H1 (cell line): ENCODE measurements around the gene IL2RA. TPM values are rescaled to one million over a fixed set of nuclear protein-coding genes. Genes with fewer than 3 reads are reported as not detected.

ENCODE experiments used
- CTCF ChIA-PET: fragments of 300-600 bp; sonication (Branson Sonifier 250); formaldehyde crosslinking; loops from one replicate; lab custom pipeline; 2021; ENCODE audit not compliant: partially characterized antibody; lab: Charles Lee
- POLR2A ChIA-PET: fragments of 300-600 bp; sonication (Branson Sonifier 250); formaldehyde crosslinking; loops from one replicate; lab custom pipeline; 2021; ENCODE audit warnings: inconsistent platforms; ENCODE audit not compliant: partially characterized antibody; lab: Charles Lee
- DNase-seq, 2 experiments: peaks; one replicate each; pipeline versions ENCODE4 v3.0.0 to v3.0.0-alpha.2; 2010 to 2022; ENCODE audit warnings: low spot score in 2 of 2, low read depth in 1 of 2, mixed read lengths in 1 of 2
- FAIRE-seq: peaks from 2 replicates; lab custom pipeline; 2011; peaks lifted over from hg19 to GRCh38; lab: Jason Lieb, UNC
- H2AFZ ChIP-seq: 2 replicates; pipeline ENCODE4 v1.8.1; 2012; ENCODE audit warnings: low read length, inconsistent platforms
- H2AK5ac ChIP-seq: 2 replicates; pipeline ENCODE4 v1.6.1; 2013; ENCODE audit warnings: low read depth, low read length
- H2BK120ac ChIP-seq: replicated peaks from 2 replicates; pipeline ENCODE3; 2013; ENCODE audit warnings: low read depth, low read length, inconsistent platforms
- H2BK12ac ChIP-seq: 2 replicates; pipeline ENCODE4 v1.6.1; 2013; ENCODE audit warnings: low read depth, low read length
- H2BK15ac ChIP-seq: 2 replicates; pipeline ENCODE4 v1.6.1; 2013; ENCODE audit warnings: low read length
- H2BK20ac ChIP-seq: 2 replicates; pipeline ENCODE4 v1.6.1; 2013; ENCODE audit warnings: low read length
- H2BK5ac ChIP-seq: 2 replicates; pipeline ENCODE4 v1.6.1; 2013; ENCODE audit warnings: low read depth, low read length
- H3K14ac ChIP-seq: 2 replicates; pipeline ENCODE4 v1.6.1; 2013; ENCODE audit warnings: inconsistent platforms; ENCODE audit not compliant: insufficient read length
- H3K18ac ChIP-seq: 2 replicates; pipeline ENCODE4 v1.6.1; 2013; ENCODE audit warnings: low read length; ENCODE audit errors: extremely low read depth
- H3K23ac ChIP-seq: 2 replicates; pipeline ENCODE4 v1.6.1; 2013; ENCODE audit warnings: inconsistent platforms; ENCODE audit not compliant: insufficient read length
- H3K23me2 ChIP-seq: 2 replicates; pipeline ENCODE4 v1.6.1; 2013; ENCODE audit warnings: low read depth, low read length
- H3K27ac ChIP-seq: 2 replicates; pipeline ENCODE4 v1.6.1; 2011; ENCODE audit warnings: low read depth, low read length, inconsistent platforms
- H3K27me3 ChIP-seq, 4 experiments: replicated peaks in 1 of 4; 1 replicate in 1 of 4; 2 replicates in 3 of 4; pipeline versions ENCODE4 v1.6.1 to v1.8.1; 2011 to 2013; ENCODE audit warnings: low read length in 3 of 4, mild to moderate bottlenecking in 3 of 4, inconsistent platforms in 2 of 4, mixed read lengths in 2 of 4, moderate library complexity in 1 of 4; ENCODE audit not compliant: control insufficient read depth in 3 of 4, insufficient read depth in 3 of 4; ENCODE audit errors: extremely low read depth in 1 of 4
- H3K36me3 ChIP-seq, 4 experiments: 2 replicates each; pipeline versions ENCODE4 v1.6.1 to v1.8.1; 2011 to 2013; ENCODE audit warnings: mild to moderate bottlenecking in 4 of 4, low read length in 3 of 4, moderate library complexity in 2 of 4, control low read depth in 1 of 4, inconsistent platforms in 1 of 4; ENCODE audit not compliant: insufficient read depth in 4 of 4, control insufficient read depth in 2 of 4
- H3K4ac ChIP-seq: replicated peaks from 2 replicates; pipeline ENCODE3; 2013; ENCODE audit warnings: low read length, low read depth, mixed read lengths, inconsistent platforms; ENCODE audit not compliant: insufficient read length
- H3K4me1 ChIP-seq, 4 experiments: replicated peaks in 1 of 4; 1 replicate in 1 of 4; 2 replicates in 3 of 4; pipeline versions ENCODE4 v1.6.1 to v1.8.1; 2011 to 2013; ENCODE audit warnings: low read length in 3 of 4, inconsistent platforms in 2 of 4, mixed read lengths in 1 of 4; ENCODE audit not compliant: insufficient read depth in 4 of 4, control insufficient read depth in 3 of 4
- H3K4me2 ChIP-seq, 2 experiments: 2 replicates each; pipeline versions ENCODE4 v1.6.1 to v1.8.1; 2011 to 2013; ENCODE audit warnings: low read depth in 2 of 2, low read length in 2 of 2, control low read depth in 1 of 2, inconsistent platforms in 1 of 2, mild to moderate bottlenecking in 1 of 2; ENCODE audit not compliant: insufficient read depth in 1 of 2
- H3K4me3 ChIP-seq, 4 experiments: fragments of 200-600, 300-600 bp in 1 of 4; sonication (generic), shearing (Covaris generic), sonication (Bioruptor Twin) in 1 of 4; 2 replicates each; pipeline versions ENCODE4 v1.5.1 to v1.8.1; 2011 to 2016; ENCODE audit warnings: low read length in 4 of 4, low read depth in 3 of 4, control low read depth in 2 of 4, inconsistent platforms in 2 of 4, mild to moderate bottlenecking in 2 of 4, mixed read lengths in 1 of 4, moderate library complexity in 1 of 4; ENCODE audit not compliant: insufficient read depth in 2 of 4; ENCODE audit errors: extremely low read depth in 1 of 4
- H3K56ac ChIP-seq: replicated peaks from 2 replicates; pipeline ENCODE3; 2013; ENCODE audit warnings: low read depth, mild to moderate bottlenecking, mixed read lengths, low read length, inconsistent platforms; ENCODE audit not compliant: insufficient read length
- H3K79me1 ChIP-seq: 2 replicates; pipeline ENCODE4 v1.6.1; 2013; ENCODE audit warnings: low read depth, low read length, control low read depth
- H3K79me2 ChIP-seq, 2 experiments: 2 replicates each; pipeline versions ENCODE4 v1.6.1 to v1.8.1; 2012 to 2013; ENCODE audit warnings: low read length in 2 of 2, mild to moderate bottlenecking in 2 of 2, inconsistent platforms in 1 of 2; ENCODE audit not compliant: insufficient read depth in 2 of 2, control insufficient read depth in 1 of 2
- H3K9ac ChIP-seq, 4 experiments: replicated peaks in 1 of 4; 1 replicate in 1 of 4; 2 replicates in 3 of 4; pipeline versions ENCODE4 v1.6.1 to v1.8.1; 2011 to 2013; ENCODE audit warnings: low read depth in 3 of 4, low read length in 3 of 4, control low read depth in 2 of 4, mild to moderate bottlenecking in 2 of 4, moderate library complexity in 2 of 4, inconsistent platforms in 1 of 4; ENCODE audit errors: extremely low read depth in 1 of 4
- H3K9me3 ChIP-seq, 2 experiments: 2 replicates each; pipeline versions ENCODE4 v1.6.1 to v1.8.1; 2012 to 2013; ENCODE audit warnings: mild to moderate bottlenecking in 2 of 2, moderate library complexity in 2 of 2, control low read depth in 1 of 2, inconsistent platforms in 1 of 2, low read depth in 1 of 2, low read length in 1 of 2, mixed read lengths in 1 of 2; ENCODE audit not compliant: insufficient read depth in 2 of 2
- H4K20me1 ChIP-seq, 2 experiments: replicated peaks in 1 of 2; 2 replicates each; pipeline versions ENCODE3 to v1.8.1; 2011 to 2013; ENCODE audit warnings: inconsistent platforms in 2 of 2, low read length in 2 of 2, mild to moderate bottlenecking in 1 of 2; ENCODE audit not compliant: insufficient read depth in 2 of 2, control insufficient read depth in 1 of 2
- H4K5ac ChIP-seq: 2 replicates; pipeline ENCODE4 v1.6.1; 2013; ENCODE audit warnings: low read length, low read depth, mixed read lengths, inconsistent platforms; ENCODE audit not compliant: insufficient read length
- H4K8ac ChIP-seq: 2 replicates; pipeline ENCODE4 v1.8.0; 2013; ENCODE audit warnings: mild to moderate bottlenecking, moderate library complexity, low read length, inconsistent platforms; ENCODE audit not compliant: insufficient read depth; ENCODE audit errors: extremely low read depth
- H4K91ac ChIP-seq: replicated peaks from 2 replicates; pipeline ENCODE3; 2013; ENCODE audit warnings: low read length, mixed read lengths, inconsistent platforms; ENCODE audit not compliant: insufficient read length
- ASH2L ChIP-seq: fragments of 200-600, 300-600 bp; sonication (generic); IDR thresholded peaks from one replicate; pipeline ENCODE4 v1.7.1; 2017; ENCODE audit warnings: low read length
- BCL11A ChIP-seq, 2 experiments: IDR thresholded peaks; one replicate each; pipeline ENCODE4 v1.6.1; 2011; ENCODE audit warnings: low read depth in 2 of 2, low read length in 2 of 2, mild to moderate bottlenecking in 2 of 2
- CEBPB ChIP-seq: IDR thresholded peaks from 2 replicates; pipeline ENCODE4 v1.6.1; 2012; ENCODE audit warnings: low read depth, low read length
- CHD1 ChIP-seq: IDR thresholded peaks from 2 replicates; pipeline ENCODE4 v1.6.1; 2012; ENCODE audit warnings: low read depth, low read length, improper control_type of control experiment
- CREB1 ChIP-seq: IDR thresholded peaks from 2 replicates; pipeline ENCODE4 v1.6.1; 2012; ENCODE audit warnings: inconsistent platforms
- JUN ChIP-seq: IDR thresholded peaks from 2 replicates; pipeline ENCODE4 v1.6.1; 2011; ENCODE audit warnings: low read depth, mild to moderate bottlenecking, improper control_type of control experiment, low read length
- NRF1 ChIP-seq: IDR thresholded peaks from 2 replicates; pipeline ENCODE4 v1.6.1; 2011; ENCODE audit warnings: mild to moderate bottlenecking, low read depth, low read length, improper control_type of control experiment
- RFX5 ChIP-seq: IDR thresholded peaks from 2 replicates; pipeline ENCODE4 v1.6.1; 2011; ENCODE audit warnings: low read depth, low read length, improper control_type of control experiment, borderline replicate concordance
- SAP30 ChIP-seq: fragments of 300-600 bp; sonication (generic); IDR thresholded peaks from 2 replicates; pipeline ENCODE4 v1.7.1; 2012; ENCODE audit warnings: low read length, moderate library complexity, mild to moderate bottlenecking, inconsistent platforms; ENCODE audit not compliant: insufficient read depth, insufficient replicate concordance
- TAF1 ChIP-seq: IDR thresholded peaks from 2 replicates; pipeline ENCODE4 v1.6.1; 2011; ENCODE audit warnings: mild to moderate bottlenecking, low read depth, low read length
- TBP ChIP-seq: IDR thresholded peaks from 2 replicates; pipeline ENCODE4 v1.6.1; 2011; ENCODE audit warnings: low read depth, low read length, improper control_type of control experiment
- YY1 ChIP-seq: IDR thresholded peaks from 2 replicates; pipeline ENCODE4 v1.6.1; 2011; ENCODE audit warnings: low read depth, mild to moderate bottlenecking, low read length
- ZNF274 ChIP-seq: IDR thresholded peaks from 2 replicates; pipeline ENCODE4 v1.7.0; 2012; ENCODE audit warnings: low read length, borderline replicate concordance; ENCODE audit errors: extremely low read depth
- WGBS, 2 experiments: shearing (Covaris generic) in 1 of 2; methylation state at CpG; one replicate each; pipeline versions ENCODE4 v1.1.6 to v1.1.7; 2013 to 2015; ENCODE audit warnings: low lambda C conversion rate in 2 of 2, mixed read lengths in 2 of 2, inconsistent platforms in 1 of 2, low coverage in 1 of 2, missing lambda C conversion rate in 1 of 2; ENCODE audit not compliant: insufficient replicate concordance in 2 of 2, insufficient coverage in 1 of 2, insufficient read length in 1 of 2; ENCODE audit errors: extremely low coverage in 1 of 2, missing lambda C conversion rate in 1 of 2; 5-methylcytosine and 5-hydroxymethylcytosine counted together
- polyA plus RNA-seq, 7 experiments: library from polyadenylated mRNA; depleted of rRNA in 3 of 7; stranded (reverse) in 5 of 7; unstranded in 2 of 7; fragments of >200 nt in 5 of 7; fragments of 200-250 nt in 2 of 7; gene quantifications; 1 replicate in 5 of 7; 2 replicates in 1 of 7; 4 replicates in 1 of 7; pipeline versions ENCODE4 v1.2.1 to v1.2.3, GENCODE V29; 2011 to 2013; ENCODE audit warnings: missing spikeins in 2 of 7, mixed read lengths in 2 of 7
- total RNA-seq: library from RNA; stranded (reverse); fragmentation: NEBNext Ultra II Directional; extraction: Animal tissue kit (Norgen Biotek cat#: 25700); gene quantifications from 2 replicates; pipeline ENCODE4 v1.2.1, GENCODE V29; 2021

Gene IL2RA
- total and polyA plus RNA-seq, 2 of the 8 experiments (the other 6 are each of a cell fraction or from before 2014, with no cell fraction given): not detected

DNA sequence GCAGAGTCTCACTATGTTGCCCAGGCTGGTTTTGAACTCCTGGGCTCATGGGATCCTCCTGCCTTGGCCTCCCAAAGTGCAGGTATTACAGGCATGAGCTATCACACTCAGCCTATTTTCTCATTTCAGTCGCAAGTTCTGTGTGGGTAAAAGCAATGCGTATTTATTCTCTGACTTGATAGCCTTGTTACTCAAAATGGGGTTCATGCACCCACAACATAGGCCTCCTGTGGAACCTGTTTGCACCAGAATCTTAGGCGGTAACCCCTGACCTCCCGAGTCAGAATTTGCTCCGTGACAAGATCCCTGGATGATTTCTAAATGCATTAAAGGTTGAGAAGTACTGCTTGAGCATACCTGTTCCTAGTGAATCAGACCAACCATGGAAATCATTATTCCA is 7.3 kb downstream of the IL2RA start:
- H4K20me1 ChIP-seq: no peaks in the 10 kb centered on the region
- no peak overlapping the region for H3K4me3 ChIP-seq
- H2AK5ac ChIP-seq: no peak overlapping the region
- H3K9me3 ChIP-seq: no peaks in the 10 kb centered on the region
- DNase-seq (peak in 1 of 2 experiments; percentile 26), FAIRE-seq (no peak)
- no peak overlapping the region for H3K4ac ChIP-seq
- H3K27me3 ChIP-seq: no peaks in the 10 kb centered on the region
- H2BK5ac ChIP-seq: no peak overlapping the region
- H3K79me1 ChIP-seq: no peaks in the 10 kb centered on the region
- H3K23me2 ChIP-seq: no peaks in the 10 kb centered on the region
- peaks cover 0 to 2% (median 0%) of the 10 kb centered on the region in 4 experiments; a peak in 1 of 7 replicates for H3K4me1 ChIP-seq
- no peak overlapping the region for H3K56ac ChIP-seq
- no peak for TF ChIP-seq JUN
- no peak for TF ChIP-seq TBP
- no peak for TF ChIP-seq CHD1
- no peak for TF ChIP-seq NRF1
- no peak for TF ChIP-seq CREB1
- no peak for TF ChIP-seq YY1
- TF ChIP-seq CEBPB: no peak
- no peak for TF ChIP-seq ZNF274
- TF ChIP-seq SAP30: no peak
- TF ChIP-seq RFX5: no peak
- no peak for TF ChIP-seq BCL11A (IDR thresholded peaks at IDR 0.05; ENCODE audit: low read depth in 2 of 2, low read length in 2 of 2)
- no peak for TF ChIP-seq ASH2L
- no peak for TF ChIP-seq TAF1
- H3K9ac ChIP-seq: no peak overlapping the region
- ChIA-PET CTCF (no interaction called here), POLR2A (no interaction called here)
- WGBS, 2 experiments: 94% methylated on average over 5 of the region's 5 CpGs; no CpG with 5 or more reads in 1 of the 2 experiments
- H4K8ac ChIP-seq: no peak overlapping the region
- no peak overlapping the region for H2AFZ ChIP-seq
- H3K27ac ChIP-seq: no peak overlapping the region
- no peaks in the 10 kb centered on the region for H3K36me3 ChIP-seq
- H2BK15ac ChIP-seq: no peak overlapping the region
- no peak overlapping the region for H3K14ac ChIP-seq
- H2BK12ac ChIP-seq: no peak overlapping the region
- no peak overlapping the region for H3K23ac ChIP-seq
- no peak overlapping the region for H3K18ac ChIP-seq
- no peak overlapping the region for H4K91ac ChIP-seq
- H2BK120ac ChIP-seq: no peak overlapping the region
- H3K4me2 ChIP-seq: no peak overlapping the region
- no peaks in the 10 kb centered on the region for H3K79me2 ChIP-seq
- H2BK20ac ChIP-seq: no peak overlapping the region
- no peak overlapping the region for H4K5ac ChIP-seq
